ENCODE measurements around the gene SLC2A1.

SLC2A1 gene

GRCh38 chr1:42940851-42941639, 17.6 kb downstream of the SLC2A1 start:
- Histone ChIP-seq H3K23ac (ENCODE audit: low read length) (peak overlapping the region; percentile 70), H3K9ac (ENCODE audit: low read length) (no peak overlapping the region), H2BK5ac (ENCODE audit: low read length) (peak overlapping the region; percentile 7), H3K4me3 (ENCODE audit: low read length) (no peak overlapping the region), H4K8ac (ENCODE audit: low read depth, low read length) (no peak overlapping the region), H3K4me2 (ENCODE audit: low read length) (no peak overlapping the region), H3K4me1 (ENCODE audit: control insufficient read depth, low read depth, low read length) (peaks cover 28% of the 10 kb centered on the region), H4K5ac (ENCODE audit: low read length) (no peak overlapping the region), H3K79me1 (ENCODE audit: low read length) (peaks cover 45% of the 10 kb centered on the region), H3K56ac (ENCODE audit: low read length) (peak overlapping the region; percentile 18), H3K27me3 (ENCODE audit: insufficient read depth, low read length, poor library complexity) (no peaks in the 10 kb centered on the region), H3K27ac (ENCODE audit: low read depth, low read length) (peak overlapping the region; percentile 47), H3K36me3 (ENCODE audit: control insufficient read depth, insufficient read depth, low read length) (peaks cover 43% of the 10 kb centered on the region), H3K79me2 (ENCODE audit: control insufficient read depth, insufficient read depth, low read length) (peaks cover 87% of the 10 kb centered on the region), H2AK5ac (ENCODE audit: low read length) (no peak overlapping the region), H3K4ac (ENCODE audit: low read depth, low read length) (no peak overlapping the region), H2BK120ac (ENCODE audit: low read depth, low read length) (no peak overlapping the region), H2BK15ac (replicated peaks; ENCODE audit: low read depth) (no peak overlapping the region), H3K18ac (ENCODE audit: low read length) (no peak overlapping the region)
- no CpG with 5 or more reads among the region's 14 CpGs for WGBS (ENCODE audit: extremely low coverage, insufficient coverage, low lambda C conversion rate)
- peak; percentile 96 for DNase-seq

- Histone ChIP-seq H4K5ac (ENCODE audit: low read length) (no peak overlapping the region), H3K36me3 (ENCODE audit: control insufficient read depth, insufficient read depth, low read length) (peaks cover 45% of the 10 kb centered on the region), H3K4me2 (ENCODE audit: low read length) (no peak overlapping the region), H3K9ac (ENCODE audit: low read length) (no peak overlapping the region), H3K4me1 (ENCODE audit: control insufficient read depth, low read depth, low read length) (peaks cover 32% of the 10 kb centered on the region), H3K56ac (ENCODE audit: low read length) (peak overlapping the region; percentile 39), H3K18ac (ENCODE audit: low read length) (no peak overlapping the region), H3K23ac (ENCODE audit: low read length) (peak overlapping the region; percentile 11), H2AK5ac (ENCODE audit: low read length) (no peak overlapping the region), H3K27ac (ENCODE audit: low read depth, low read length) (peak overlapping the region; percentile 2), H3K79me1 (ENCODE audit: low read length) (peaks cover 48% of the 10 kb centered on the region), H3K27me3 (ENCODE audit: insufficient read depth, low read length, poor library complexity) (no peaks in the 10 kb centered on the region), H3K79me2 (ENCODE audit: control insufficient read depth, insufficient read depth, low read length) (peaks cover 89% of the 10 kb centered on the region), H3K4me3 (ENCODE audit: low read length) (no peak overlapping the region), H2BK120ac (ENCODE audit: low read depth, low read length) (no peak overlapping the region), H2BK15ac (replicated peaks; ENCODE audit: low read depth) (no peak overlapping the region), H4K8ac (ENCODE audit: low read depth, low read length) (no peak overlapping the region), H2BK5ac (ENCODE audit: low read length) (no peak overlapping the region), H3K4ac (ENCODE audit: low read depth, low read length) (no peak overlapping the region)
- no peak for DNase-seq
- whole genome bisulfite sequencing (ENCODE audit: extremely low coverage, insufficient coverage, low lambda C conversion rate) = no CpG with 5 or more reads among the region's 14 CpGs
Measured at GRCh38 chr1:42938645-42939615, 19.7 kb downstream of the SLC2A1 start.

GRCh38 chr1:42937836-42938644, 20.6 kb downstream of the SLC2A1 start:
- Histone ChIP-seq H3K79me1 (ENCODE audit: low read length) (peaks cover 44% of the 10 kb centered on the region), H3K27ac (ENCODE audit: low read depth, low read length) (peak overlapping the region; percentile 33), H4K8ac (ENCODE audit: low read depth, low read length) (no peak overlapping the region), H3K23ac (ENCODE audit: low read length) (no peak overlapping the region), H3K36me3 (ENCODE audit: control insufficient read depth, insufficient read depth, low read length) (peaks cover 42% of the 10 kb centered on the region), H4K5ac (ENCODE audit: low read length) (no peak overlapping the region), H3K4me3 (ENCODE audit: low read length) (no peak overlapping the region), H3K79me2 (ENCODE audit: control insufficient read depth, insufficient read depth, low read length) (peaks cover 85% of the 10 kb centered on the region), H2AK5ac (ENCODE audit: low read length) (no peak overlapping the region), H2BK120ac (ENCODE audit: low read depth, low read length) (no peak overlapping the region), H3K9ac (ENCODE audit: low read length) (no peak overlapping the region), H2BK5ac (ENCODE audit: low read length) (no peak overlapping the region), H3K4me1 (ENCODE audit: control insufficient read depth, low read depth, low read length) (peaks cover 29% of the 10 kb centered on the region), H3K27me3 (ENCODE audit: insufficient read depth, low read length, poor library complexity) (no peaks in the 10 kb centered on the region), H2BK15ac (replicated peaks; ENCODE audit: low read depth) (no peak overlapping the region), H3K4ac (ENCODE audit: low read depth, low read length) (no peak overlapping the region), H3K4me2 (ENCODE audit: low read length) (no peak overlapping the region), H3K56ac (ENCODE audit: low read length) (no peak overlapping the region), H3K18ac (ENCODE audit: low read length) (no peak overlapping the region)
- WGBS (ENCODE audit: extremely low coverage, insufficient coverage, low lambda C conversion rate) = no CpG with 5 or more reads among the region's 6 CpGs
- DNase-seq = no peak

- Histone ChIP-seq H3K9ac (ENCODE audit: low read length) (no peak overlapping the region), H2AK5ac (ENCODE audit: low read length) (no peak overlapping the region), H3K4me2 (ENCODE audit: low read length) (no peak overlapping the region), H2BK120ac (ENCODE audit: low read depth, low read length) (no peak overlapping the region), H4K5ac (ENCODE audit: low read length) (no peak overlapping the region), H3K4ac (ENCODE audit: low read depth, low read length) (no peak overlapping the region), H2BK5ac (ENCODE audit: low read length) (no peak overlapping the region), H3K18ac (ENCODE audit: low read length) (no peak overlapping the region), H3K27me3 (ENCODE audit: insufficient read depth, low read length, poor library complexity) (no peaks in the 10 kb centered on the region), H3K56ac (ENCODE audit: low read length) (no peak overlapping the region), H3K4me1 (ENCODE audit: control insufficient read depth, low read depth, low read length) (peaks cover 28% of the 10 kb centered on the region), H2BK15ac (replicated peaks; ENCODE audit: low read depth) (no peak overlapping the region), H3K79me2 (ENCODE audit: control insufficient read depth, insufficient read depth, low read length) (peaks cover 85% of the 10 kb centered on the region), H3K27ac (ENCODE audit: low read depth, low read length) (no peak overlapping the region), H3K79me1 (ENCODE audit: low read length) (peaks cover 48% of the 10 kb centered on the region), H3K36me3 (ENCODE audit: control insufficient read depth, insufficient read depth, low read length) (peaks cover 38% of the 10 kb centered on the region), H3K23ac (ENCODE audit: low read length) (peak overlapping the region; percentile 69), H3K4me3 (ENCODE audit: low read length) (no peak overlapping the region), H4K8ac (ENCODE audit: low read depth, low read length) (no peak overlapping the region)
- DNase-seq = no peak
- no CpG with 5 or more reads among the region's 6 CpGs for WGBS (ENCODE audit: extremely low coverage, insufficient coverage, low lambda C conversion rate)
Measured at GRCh38 chr1:42937141-42937696, 21.4 kb downstream of the SLC2A1 start.

GRCh38 chr1:42936309-42937078, 22.2 kb downstream of the SLC2A1 start:
- no peak overlapping the region for H2BK120ac ChIP-seq (ENCODE audit: low read depth, low read length)
- no peak overlapping the region for H4K5ac ChIP-seq (ENCODE audit: low read length)
- no peak overlapping the region for H3K56ac ChIP-seq (ENCODE audit: low read length)
- H3K4me3 ChIP-seq (ENCODE audit: low read length) = no peak overlapping the region
- peaks cover 47% of the 10 kb centered on the region for H3K79me1 ChIP-seq (ENCODE audit: low read length)
- no peak for DNase-seq
- no peak overlapping the region for H3K27ac ChIP-seq (ENCODE audit: low read depth, low read length)
- H3K4me1 ChIP-seq (ENCODE audit: control insufficient read depth, low read depth, low read length) = peaks cover 26% of the 10 kb centered on the region
- no peak overlapping the region for H4K8ac ChIP-seq (ENCODE audit: low read depth, low read length)
- H3K4me2 ChIP-seq (ENCODE audit: low read length) = no peak overlapping the region
- no peaks in the 10 kb centered on the region for H3K27me3 ChIP-seq (ENCODE audit: insufficient read depth, low read length, poor library complexity)
- no peak overlapping the region for H3K18ac ChIP-seq (ENCODE audit: low read length)
- H3K9ac ChIP-seq (ENCODE audit: low read length) = no peak overlapping the region
- no peak overlapping the region for H2BK5ac ChIP-seq (ENCODE audit: low read length)
- no peak overlapping the region for H3K4ac ChIP-seq (ENCODE audit: low read depth, low read length)
- no peak overlapping the region for H2AK5ac ChIP-seq (ENCODE audit: low read length)
- peaks cover 35% of the 10 kb centered on the region for H3K36me3 ChIP-seq (ENCODE audit: control insufficient read depth, insufficient read depth, low read length)
- no peak overlapping the region for H2BK15ac ChIP-seq (replicated peaks; ENCODE audit: low read depth)
- peak overlapping the region; percentile 69 for H3K23ac ChIP-seq (ENCODE audit: low read length)
- peaks cover 79% of the 10 kb centered on the region for H3K79me2 ChIP-seq (ENCODE audit: control insufficient read depth, insufficient read depth, low read length)
- no CpG with 5 or more reads among the region's 7 CpGs for WGBS (ENCODE audit: extremely low coverage, insufficient coverage, low lambda C conversion rate)

All from mesendoderm (in vitro differentiated cells).